Stimulated activated CD8-positive, alpha-beta memory T cell treated with anti-CD3 and anti-CD28 coated beads, Interleukin-12 subunit alpha, Interleukin-12 subunit beta, amount 100 ng/mL, for 1 hour (primary cell): Measurements from ENCODE around the gene SPRED1.

Experiments
- DNase-seq: peaks from one replicate; pipeline ENCODE4 v3.0.0-alpha.2; 2020; ENCODE audit warnings: low read depth

The SPRED1 gene

GRCh38 chr15:38354315-38354929, 101.8 kb downstream of the SPRED1 start:
- DNase-seq: peak; percentile 25

- no peak for DNase-seq
Measured at GRCh38 chr15:38362355-38362754, 109.7 kb downstream of the SPRED1 start.

GRCh38 chr15:38367476-38367875, 114.8 kb downstream of the SPRED1 start:
- no peak for DNase-seq

DNA sequence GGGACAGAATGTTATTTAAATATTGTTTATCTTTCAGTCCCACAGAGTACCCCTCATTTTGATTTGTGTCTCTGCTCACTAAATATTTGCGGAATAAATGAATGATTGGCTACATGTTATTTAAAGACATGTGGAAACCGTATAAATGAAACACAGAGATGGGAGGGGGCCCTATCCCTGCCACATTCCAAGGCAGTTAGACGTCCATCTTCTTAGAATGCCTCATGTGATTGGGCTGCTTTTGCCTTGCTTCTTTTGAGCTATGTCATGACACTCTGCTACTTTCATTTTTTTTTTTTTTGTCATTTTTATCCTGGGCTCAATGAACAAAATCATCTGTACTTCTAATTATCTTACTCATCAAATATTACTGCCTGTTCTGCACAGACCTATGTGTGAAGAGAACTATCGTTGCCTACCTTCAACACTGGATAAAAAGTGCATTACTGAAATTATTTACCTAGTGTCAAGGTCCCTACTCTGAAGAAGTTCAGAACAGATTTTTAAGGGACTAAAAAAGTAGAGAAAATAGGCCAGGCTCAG, 117.4 kb downstream of the SPRED1 start:
- no peak for DNase-seq

- DNase-seq: no peak
Measured at GRCh38 chr15:38373016-38373415, 120.4 kb downstream of the SPRED1 start.

GRCh38 chr15:38374029-38374428, 121.4 kb downstream of the SPRED1 start:
- no peak for DNase-seq

- DNase-seq: no peak
Measured at GRCh38 chr15:38374556-38374955, 121.9 kb downstream of the SPRED1 start.

GRCh38 chr15:38376081-38376480, 123.4 kb downstream of the SPRED1 start:
- DNase-seq: no peak

GRCh38 chr15:38377636-38378035, 125.0 kb downstream of the SPRED1 start:
- DNase-seq: no peak

DNA sequence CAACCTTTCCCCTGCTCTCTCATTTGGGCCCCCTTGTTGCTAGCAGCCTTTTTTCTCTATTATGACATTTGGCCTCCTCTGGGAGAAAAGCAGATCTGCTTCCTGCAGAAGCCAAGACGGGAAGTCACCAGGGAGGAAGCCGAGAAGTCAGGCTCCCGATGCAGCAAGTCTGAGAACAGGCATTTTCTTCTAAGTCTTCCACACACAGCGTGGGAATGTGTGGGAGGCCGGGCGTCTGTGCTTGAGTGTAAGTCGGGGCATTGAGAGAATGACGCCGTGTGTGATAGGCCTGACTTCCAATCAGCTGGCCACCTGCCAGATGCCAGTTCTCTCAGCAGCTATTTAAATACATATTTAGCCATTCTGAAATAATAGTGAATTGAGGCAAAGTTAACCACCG, 125.5 kb downstream of the SPRED1 start:
- no peak for DNase-seq

DNA sequence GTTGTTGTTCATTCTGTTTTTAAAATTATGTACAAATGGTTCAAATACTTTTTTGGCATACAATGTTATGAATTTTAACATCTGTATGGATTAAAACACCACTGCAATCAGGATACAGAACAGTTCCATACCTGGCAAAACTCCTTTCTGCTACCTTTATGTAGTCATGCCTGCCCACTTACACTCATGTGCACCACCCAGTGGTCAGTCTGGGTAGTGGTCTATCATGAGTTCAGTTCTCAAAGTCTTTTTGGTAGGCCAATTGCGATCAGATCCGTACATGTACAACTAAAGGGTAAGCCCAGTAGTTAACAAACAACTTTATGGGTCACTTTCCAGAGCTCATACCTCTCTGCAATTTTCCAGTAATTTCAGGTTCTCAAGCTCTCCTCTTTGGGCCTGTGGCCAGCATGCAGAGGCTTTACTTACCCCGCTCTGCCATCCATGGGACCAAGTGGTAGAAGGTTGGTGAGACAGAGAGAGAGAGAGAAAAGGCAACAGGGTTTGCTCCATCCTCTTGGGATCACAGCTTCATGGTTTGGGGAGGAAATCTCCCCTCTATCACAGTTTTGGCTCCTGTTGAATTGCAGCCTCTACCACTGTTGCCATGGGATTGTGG, 137.4 kb downstream of the SPRED1 start:
- DNase-seq: peak; percentile 34

DNA sequence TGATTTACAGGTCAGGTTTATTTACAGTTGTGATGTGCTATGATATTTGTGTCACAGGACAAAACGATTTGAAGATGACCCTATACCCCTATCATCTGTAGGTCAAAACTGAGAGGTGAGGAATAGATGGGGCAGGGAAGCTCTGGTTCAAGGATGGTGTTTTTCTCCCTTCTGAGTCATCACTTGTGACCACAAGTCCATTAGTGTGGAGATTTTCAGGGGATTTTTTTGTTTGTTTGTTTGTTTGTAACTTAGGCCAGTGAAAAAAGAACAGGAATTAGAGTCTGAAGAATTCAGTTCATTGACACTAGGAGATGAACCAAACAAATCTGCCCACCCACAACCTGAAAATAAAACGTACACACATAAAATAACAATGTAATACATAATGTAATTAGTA, 138.6 kb downstream of the SPRED1 start:
- DNase-seq: no peak

GRCh38 chr15:38398134-38398533, 145.5 kb downstream of the SPRED1 start:
- no peak for DNase-seq

DNA sequence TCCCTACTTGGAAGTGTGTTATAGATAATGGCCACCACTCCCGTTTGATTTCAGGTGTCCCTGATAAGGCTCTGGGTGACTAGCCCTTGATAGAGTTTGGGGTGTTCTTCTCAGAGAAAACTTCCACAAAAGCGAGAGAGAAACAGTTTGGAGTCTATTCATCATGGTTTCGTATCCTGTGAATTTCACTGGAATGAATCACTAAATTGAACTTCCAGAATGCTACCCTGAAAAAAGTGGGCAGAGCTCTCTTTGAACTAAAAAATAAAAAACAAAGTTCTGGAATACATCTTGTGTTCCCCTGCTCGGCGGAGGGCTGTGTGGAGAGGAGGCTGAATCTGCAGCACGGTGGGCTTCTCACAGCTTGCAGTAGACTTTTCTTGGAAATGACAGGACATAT, 148.5 kb downstream of the SPRED1 start:
- no peak for DNase-seq

DNA sequence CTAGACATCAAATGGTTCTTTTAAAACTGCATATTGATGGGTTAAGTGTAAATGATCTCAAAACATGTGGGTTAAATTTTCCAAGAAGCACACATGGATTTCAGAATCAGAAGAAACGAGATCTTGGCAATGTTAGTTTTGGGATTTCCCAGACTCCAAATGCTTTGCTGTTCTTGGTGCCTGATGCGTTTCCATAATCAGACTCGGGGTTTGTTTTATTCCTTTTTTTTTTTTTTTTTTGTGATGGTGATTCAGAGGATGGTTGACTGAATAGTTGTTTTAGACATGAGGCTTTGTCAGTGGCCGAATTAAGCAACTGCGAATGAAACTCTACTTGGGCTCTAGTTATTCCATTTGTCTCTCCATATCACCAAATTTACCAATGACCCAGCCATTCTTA, 149.1 kb downstream of the SPRED1 start:
- DNase-seq: no peak

DNA sequence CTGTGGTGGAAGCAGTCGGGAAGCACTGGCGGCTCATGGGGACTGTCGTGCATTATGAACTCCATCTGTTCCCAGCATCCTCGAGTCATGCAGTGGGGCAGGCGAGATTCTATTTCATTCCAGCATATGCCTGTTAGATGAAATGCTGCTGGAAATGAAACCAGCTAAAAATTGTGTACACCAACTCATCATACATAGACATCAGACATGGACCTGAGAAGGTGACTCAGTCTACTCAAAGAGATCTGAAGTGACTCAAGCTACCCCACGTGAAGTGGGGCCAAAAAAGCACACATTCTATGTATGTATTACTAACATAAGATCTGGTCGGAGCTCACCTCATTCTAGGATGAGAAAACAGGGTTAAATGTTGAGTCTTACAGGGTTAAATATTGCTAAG, 153.8 kb downstream of the SPRED1 start:
- no peak for DNase-seq
